OCI-LY1 (cell line): Measurements from ENCODE around the gene CTIF.

ENCODE experiments used
- H2AFZ ChIP-seq: fragments of 200-600 bp; sonication (generic), shearing (Covaris generic); 2 replicates; pipeline ENCODE4 v1.6.0; 2014; ENCODE audit warnings: antibody characterized with exemption, mild to moderate bottlenecking, low read length
- H3F3A ChIP-seq: fragments of 200-600 bp; sonication (generic), shearing (Covaris generic); 2 replicates; pipeline ENCODE4 v1.6.0; 2014; ENCODE audit warnings: mild to moderate bottlenecking, antibody characterized with exemption, low read length, moderate library complexity; ENCODE audit not compliant: insufficient read depth
- H3K27ac ChIP-seq: fragments of 200-600 bp; sonication (generic); 2 replicates; pipeline ENCODE4 v1.5.1; 2014; ENCODE audit warnings: low read length, mixed run types, mild to moderate bottlenecking, low read depth; ENCODE audit not compliant: poor library complexity, severe bottlenecking
- H3K27me3 ChIP-seq: fragments of 200-600 bp; sonication (generic); 2 replicates; pipeline ENCODE4 v1.6.0; 2014; ENCODE audit warnings: antibody characterized with exemption, mild to moderate bottlenecking, low read length, moderate library complexity; ENCODE audit not compliant: insufficient read depth
- H3K36me3 ChIP-seq: fragments of 200-600 bp; sonication (generic); 2 replicates; pipeline ENCODE4 v1.6.1; 2014; ENCODE audit warnings: mild to moderate bottlenecking, antibody characterized with exemption, low read length, moderate library complexity, mixed read lengths; ENCODE audit not compliant: insufficient read depth
- H3K4me1 ChIP-seq: fragments of 200-600 bp; sonication (generic); 2 replicates; pipeline ENCODE4 v1.5.1; 2014; ENCODE audit warnings: mild to moderate bottlenecking, low read length, moderate library complexity; ENCODE audit not compliant: insufficient read depth, severe bottlenecking
- H3K4me2 ChIP-seq: fragments of 200-600 bp; sonication (generic), shearing (Covaris generic); 2 replicates; pipeline ENCODE4 v1.6.1; 2014; ENCODE audit warnings: low read length
- H3K4me3 ChIP-seq: fragments of 200-600 bp; sonication (generic); 2 replicates; pipeline ENCODE4 v1.5.1; 2014; ENCODE audit warnings: low read length, low read depth, mild to moderate bottlenecking, mixed read lengths; ENCODE audit not compliant: poor library complexity, severe bottlenecking
- H3K79me2 ChIP-seq: fragments of 200-600 bp; shearing (Covaris generic); 2 replicates; pipeline ENCODE4 v1.6.1; 2016; ENCODE audit warnings: mixed run types, low read length, mixed read lengths; ENCODE audit not compliant: insufficient read depth
- H3K9ac ChIP-seq: fragments of 200-600 bp; sonication (generic), shearing (Covaris generic); 2 replicates; pipeline ENCODE4 v1.6.1; 2014; ENCODE audit warnings: mild to moderate bottlenecking, low read length, mixed read lengths
- H3K9me2 ChIP-seq: fragments of 200-600 bp; sonication (generic), shearing (Covaris generic); 2 replicates; pipeline ENCODE4 v1.6.1; 2014; ENCODE audit warnings: low read depth, mild to moderate bottlenecking, low read length, mixed read lengths
- H3K9me3 ChIP-seq: fragments of 200-600 bp; shearing (Covaris generic); 2 replicates; pipeline ENCODE4 v1.6.1; 2014; ENCODE audit warnings: low read length, mixed read lengths
- H4K20me1 ChIP-seq: fragments of 200-600 bp; sonication (generic), shearing (Covaris generic); 2 replicates; pipeline ENCODE4 v1.6.0; 2016; ENCODE audit warnings: mild to moderate bottlenecking, low read length; ENCODE audit not compliant: insufficient read depth
- EZH2 ChIP-seq: fragments of 200-600 bp; sonication (generic), shearing (Covaris generic); IDR thresholded peaks from 2 replicates; pipeline ENCODE4 v1.8.0; 2017; ENCODE audit warnings: borderline replicate concordance, mixed run types, mild to moderate bottlenecking, antibody characterized with exemption, low read length, moderate library complexity, mixed read lengths
- TF ChIP-seq, protein P1 (sequence below): fragments of 200-600 bp; sonication (generic), shearing (Covaris generic); IDR thresholded peaks from 2 replicates; pipeline ENCODE4 v1.5.1; 2017; ENCODE audit warnings: mild to moderate bottlenecking, antibody characterized with exemption, low read length, moderate library complexity, mixed read lengths

Gene CTIF

GRCh38 chr18:48826271-48826670 lies 287.4 kb downstream of the CTIF start:
- Histone ChIP-seq H3K9ac (no peak overlapping the region), H4K20me1 (no peaks in the 10 kb centered on the region)

DNA sequence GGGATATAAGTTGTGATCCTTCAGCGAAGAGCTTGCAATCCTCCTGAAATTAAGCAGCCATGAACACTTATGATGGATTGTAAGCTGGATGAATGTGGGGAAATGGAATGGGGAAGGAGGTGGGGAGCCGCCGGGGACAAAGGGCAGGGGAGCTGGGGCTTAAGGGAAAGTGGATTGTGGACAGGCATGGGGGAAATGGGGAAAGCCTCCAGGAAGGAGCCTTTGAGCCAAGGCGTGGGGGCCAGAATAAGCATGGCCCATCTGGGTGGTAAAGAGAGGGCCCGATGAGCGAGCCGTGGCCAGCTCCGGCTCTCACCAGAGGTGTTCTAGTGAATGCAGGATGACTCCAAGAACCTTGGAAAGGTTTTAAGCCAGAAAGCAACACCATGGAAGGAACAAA lies 288.0 kb downstream of the CTIF start:
- H3K9ac ChIP-seq: no peak overlapping the region
- no peaks in the 10 kb centered on the region; the same call in 1 of the 2 replicates for H3K27me3 ChIP-seq
- no peaks in the 10 kb centered on the region for H3K79me2 ChIP-seq
- no peak overlapping the region for H3K4me3 ChIP-seq
- H4K20me1 ChIP-seq: no peaks in the 10 kb centered on the region
- H3K4me2 ChIP-seq: no peak overlapping the region
- no peaks in the 10 kb centered on the region for H3F3A ChIP-seq
- H3K9me3 ChIP-seq: no peaks in the 10 kb centered on the region; the same call in 1 of the 2 replicates
- no peaks in the 10 kb centered on the region for H3K4me1 ChIP-seq
- H3K36me3 ChIP-seq: no peaks in the 10 kb centered on the region; the same call in 1 of the 2 replicates
- no peak overlapping the region for H2AFZ ChIP-seq
- no peaks in the 10 kb centered on the region for H3K9me2 ChIP-seq
- TF ChIP-seq EZH2: no peak
- TF ChIP-seq, protein P1, sequence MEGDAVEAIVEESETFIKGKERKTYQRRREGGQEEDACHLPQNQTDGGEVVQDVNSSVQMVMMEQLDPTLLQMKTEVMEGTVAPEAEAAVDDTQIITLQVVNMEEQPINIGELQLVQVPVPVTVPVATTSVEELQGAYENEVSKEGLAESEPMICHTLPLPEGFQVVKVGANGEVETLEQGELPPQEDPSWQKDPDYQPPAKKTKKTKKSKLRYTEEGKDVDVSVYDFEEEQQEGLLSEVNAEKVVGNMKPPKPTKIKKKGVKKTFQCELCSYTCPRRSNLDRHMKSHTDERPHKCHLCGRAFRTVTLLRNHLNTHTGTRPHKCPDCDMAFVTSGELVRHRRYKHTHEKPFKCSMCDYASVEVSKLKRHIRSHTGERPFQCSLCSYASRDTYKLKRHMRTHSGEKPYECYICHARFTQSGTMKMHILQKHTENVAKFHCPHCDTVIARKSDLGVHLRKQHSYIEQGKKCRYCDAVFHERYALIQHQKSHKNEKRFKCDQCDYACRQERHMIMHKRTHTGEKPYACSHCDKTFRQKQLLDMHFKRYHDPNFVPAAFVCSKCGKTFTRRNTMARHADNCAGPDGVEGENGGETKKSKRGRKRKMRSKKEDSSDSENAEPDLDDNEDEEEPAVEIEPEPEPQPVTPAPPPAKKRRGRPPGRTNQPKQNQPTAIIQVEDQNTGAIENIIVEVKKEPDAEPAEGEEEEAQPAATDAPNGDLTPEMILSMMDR: no peak
- no peak overlapping the region for H3K27ac ChIP-seq

More at GRCh38 chr18:48826271-48826670, 287.4 kb downstream of the CTIF start:
- no peaks in the 10 kb centered on the region for H3F3A ChIP-seq
- H3K27ac ChIP-seq: no peak overlapping the region
- H3K36me3 ChIP-seq: no peaks in the 10 kb centered on the region; the same call in 1 of the 2 replicates
- H3K4me2 ChIP-seq: no peak overlapping the region
- H3K9me2 ChIP-seq: no peaks in the 10 kb centered on the region
- TF ChIP-seq EZH2: no peak
- TF ChIP-seq, protein P1: no peak
- no peaks in the 10 kb centered on the region for H3K79me2 ChIP-seq
- H3K9me3 ChIP-seq: no peaks in the 10 kb centered on the region; the same call in 1 of the 2 replicates
- no peak overlapping the region for H3K4me3 ChIP-seq
- H3K4me1 ChIP-seq: no peaks in the 10 kb centered on the region
- H2AFZ ChIP-seq: no peak overlapping the region
- H3K27me3 ChIP-seq: no peaks in the 10 kb centered on the region; the same call in 1 of the 2 replicates

DNA sequence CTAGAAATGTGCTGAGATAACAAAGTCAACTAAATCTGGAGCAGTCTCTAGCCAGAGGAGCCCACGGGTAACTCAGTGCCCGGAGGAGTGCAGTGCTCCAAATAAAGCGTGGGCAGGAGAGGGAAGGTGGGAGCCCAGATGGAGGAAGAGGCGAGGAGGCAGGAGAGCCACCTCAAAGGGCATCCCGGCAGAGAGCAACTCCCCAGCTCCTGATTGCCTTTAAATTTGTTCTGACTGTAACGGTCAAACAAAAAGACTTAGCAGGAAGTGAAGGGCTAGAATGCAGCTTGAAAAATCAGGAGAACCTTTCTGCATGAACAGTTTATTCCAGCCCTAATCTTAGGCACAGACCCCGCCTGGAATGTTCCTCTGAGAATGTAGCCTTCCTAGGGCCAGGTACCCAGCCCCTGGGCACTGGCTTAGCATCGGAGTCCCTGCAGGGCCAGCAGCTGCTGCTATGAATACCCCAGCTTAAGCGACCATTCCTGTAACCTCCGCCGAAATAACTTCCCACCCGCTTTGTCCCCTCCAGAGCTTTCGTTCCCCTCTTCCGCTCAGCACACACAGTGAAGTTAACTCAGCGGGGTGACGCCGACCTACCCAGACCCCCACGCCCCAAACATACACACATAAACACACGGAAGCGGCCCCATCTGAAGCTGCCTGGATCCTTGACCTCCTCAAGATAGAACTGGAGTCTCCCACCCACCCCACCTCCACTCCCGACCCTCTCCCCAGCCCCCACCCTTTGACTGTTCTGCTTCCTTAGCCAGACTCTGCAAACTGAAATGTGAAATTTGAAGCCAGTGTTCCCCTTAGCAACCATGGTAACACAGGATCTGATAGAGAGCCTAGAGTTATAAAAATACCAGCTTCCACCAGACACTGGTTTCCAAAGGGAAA lies 288.7 kb downstream of the CTIF start:
- Histone ChIP-seq H3K9ac (no peak overlapping the region), H4K20me1 (no peaks in the 10 kb centered on the region), H3K79me2 (no peaks in the 10 kb centered on the region), H3K36me3 (no peaks in the 10 kb centered on the region; the same call in 1 of the 2 replicates), H3K9me2 (no peaks in the 10 kb centered on the region), H3K4me3 (no peak overlapping the region), H2AFZ (no peak overlapping the region), H3K27ac (no peak overlapping the region), H3K9me3 (no peaks in the 10 kb centered on the region; the same call in 1 of the 2 replicates), H3K4me2 (no peak overlapping the region), H3F3A (no peaks in the 10 kb centered on the region), H3K27me3 (no peaks in the 10 kb centered on the region; the same call in 1 of the 2 replicates), H3K4me1 (peaks cover 1% of the 10 kb centered on the region)
- TF ChIP-seq, protein P1: no peak
- TF ChIP-seq EZH2: no peak
